DOHH2 (cell line): ENCODE results near the gene CLDND1.

Source experiments
- H3F3A ChIP-seq: fragments of 200-600 bp; sonication (generic), shearing (Covaris generic); 2 replicates; pipeline ENCODE4 v1.6.0; 2016; ENCODE audit warnings: antibody characterized with exemption, mild to moderate bottlenecking; ENCODE audit not compliant: control insufficient read depth, insufficient read depth
- H3K27ac ChIP-seq: fragments of 200-600 bp; sonication (generic); 2 replicates; pipeline ENCODE4 v1.5.1; 2014; ENCODE audit warnings: low read depth, mild to moderate bottlenecking, low read length, moderate library complexity
- H3K27me3 ChIP-seq: fragments of 200-600 bp; sonication (generic); 2 replicates; pipeline ENCODE4 v1.6.1; 2014; ENCODE audit warnings: mild to moderate bottlenecking, low read length, mixed read lengths; ENCODE audit not compliant: control insufficient read depth
- H3K36me3 ChIP-seq: fragments of 200-600 bp; sonication (generic); 2 replicates; pipeline ENCODE4 v1.6.1; 2014; ENCODE audit warnings: mild to moderate bottlenecking, low read length, moderate library complexity, mixed read lengths; ENCODE audit not compliant: control insufficient read depth
- H3K4me1 ChIP-seq: fragments of 200-600 bp; sonication (generic); 2 replicates; pipeline ENCODE4 v1.6.1; 2014; ENCODE audit warnings: mild to moderate bottlenecking, low read length, mixed read lengths; ENCODE audit not compliant: control insufficient read depth
- H3K4me2 ChIP-seq: fragments of 200-600 bp; sonication (generic); 2 replicates; pipeline ENCODE4 v1.6.0; 2014; ENCODE audit warnings: mild to moderate bottlenecking, low read length, moderate library complexity
- H3K4me3 ChIP-seq: fragments of 200-600 bp; sonication (generic); 2 replicates; pipeline ENCODE4 v1.5.1; 2014; ENCODE audit warnings: mild to moderate bottlenecking, low read length, mixed read lengths
- H3K79me2 ChIP-seq: fragments of 200-600 bp; sonication (generic); 2 replicates; pipeline ENCODE4 v1.6.1; 2014; ENCODE audit warnings: mild to moderate bottlenecking, low read length, mixed read lengths; ENCODE audit not compliant: control insufficient read depth
- H3K9me2 ChIP-seq: fragments of 200-600 bp; sonication (generic); replicated peaks from 2 replicates; pipeline ENCODE4 v1.6.1; 2014; ENCODE audit warnings: mild to moderate bottlenecking, low read length, mixed read lengths; ENCODE audit not compliant: control insufficient read depth
- H3K9me3 ChIP-seq: fragments of 200-600 bp; sonication (generic); 2 replicates; pipeline ENCODE4 v1.6.1; 2014; ENCODE audit warnings: antibody characterized with exemption, low read length, mixed read lengths; ENCODE audit not compliant: control insufficient read depth, insufficient read depth
- H4K20me1 ChIP-seq: fragments of 200-600 bp; sonication (generic); 2 replicates; pipeline ENCODE4 v1.6.0; 2014; ENCODE audit warnings: low read depth, mild to moderate bottlenecking, antibody characterized with exemption, low read length, moderate library complexity; ENCODE audit not compliant: control insufficient read depth, insufficient read depth
- EZH2phosphoT487 ChIP-seq: fragments of 200-600 bp; sonication (generic); IDR thresholded peaks from 2 replicates; pipeline ENCODE4 v1.6.1; 2017; ENCODE audit warnings: borderline replicate concordance, mild to moderate bottlenecking, antibody characterized with exemption, low read length, moderate library complexity, mixed read lengths
- TF ChIP-seq, protein P1 (sequence below): fragments of 200-600 bp; sonication (generic); IDR thresholded peaks from one replicate; pipeline ENCODE4 v1.5.1; 2014; ENCODE audit warnings: antibody characterized with exemption, mild to moderate bottlenecking, low read depth, low read length; ENCODE audit not compliant: poor library complexity, severe bottlenecking

The CLDND1 gene

DNA sequence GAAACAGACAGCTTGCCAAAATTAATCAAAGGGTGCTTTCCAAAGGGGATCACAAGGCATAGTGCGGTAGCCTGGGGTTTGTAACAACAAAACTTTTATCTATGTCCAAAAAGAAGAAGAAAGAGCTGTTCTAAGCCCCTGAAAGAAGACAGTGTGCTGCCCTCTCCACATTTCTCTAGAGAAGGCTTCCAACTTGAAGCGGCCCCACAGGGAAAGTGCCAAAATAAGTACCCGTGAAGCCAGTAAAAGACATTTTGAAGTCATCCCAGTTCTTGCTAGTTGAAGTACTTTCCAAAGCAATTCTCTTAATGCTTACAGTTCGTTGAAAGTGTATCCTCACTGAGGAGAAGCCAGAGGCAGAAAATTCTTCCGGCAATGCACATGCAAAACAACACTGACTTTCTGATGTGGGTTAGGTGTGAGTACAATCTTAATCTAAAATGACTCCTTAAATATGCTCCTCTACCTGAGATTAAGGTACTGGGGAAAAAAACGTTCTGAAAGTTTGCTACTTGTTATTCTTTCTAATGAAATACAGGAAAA, 30.4 kb upstream of the CLDND1 start:
- Histone ChIP-seq H3F3A (no peaks in the 10 kb centered on the region), H3K79me2 (no peaks in the 10 kb centered on the region), H4K20me1 (no peaks in the 10 kb centered on the region), H3K27me3 (no peaks in the 10 kb centered on the region), H3K27ac (no peak overlapping the region), H3K9me2 (no peaks in the 10 kb centered on the region), H3K4me1 (peaks cover 69% of the 10 kb centered on the region), H3K36me3 (no peaks in the 10 kb centered on the region), H3K4me2 (peak overlapping the region; percentile 27; the same call in 1 of the 2 replicates), H3K9me3 (no peaks in the 10 kb centered on the region), H3K4me3 (no peak overlapping the region)
- no peak for TF ChIP-seq EZH2phosphoT487
- TF ChIP-seq, protein P1, sequence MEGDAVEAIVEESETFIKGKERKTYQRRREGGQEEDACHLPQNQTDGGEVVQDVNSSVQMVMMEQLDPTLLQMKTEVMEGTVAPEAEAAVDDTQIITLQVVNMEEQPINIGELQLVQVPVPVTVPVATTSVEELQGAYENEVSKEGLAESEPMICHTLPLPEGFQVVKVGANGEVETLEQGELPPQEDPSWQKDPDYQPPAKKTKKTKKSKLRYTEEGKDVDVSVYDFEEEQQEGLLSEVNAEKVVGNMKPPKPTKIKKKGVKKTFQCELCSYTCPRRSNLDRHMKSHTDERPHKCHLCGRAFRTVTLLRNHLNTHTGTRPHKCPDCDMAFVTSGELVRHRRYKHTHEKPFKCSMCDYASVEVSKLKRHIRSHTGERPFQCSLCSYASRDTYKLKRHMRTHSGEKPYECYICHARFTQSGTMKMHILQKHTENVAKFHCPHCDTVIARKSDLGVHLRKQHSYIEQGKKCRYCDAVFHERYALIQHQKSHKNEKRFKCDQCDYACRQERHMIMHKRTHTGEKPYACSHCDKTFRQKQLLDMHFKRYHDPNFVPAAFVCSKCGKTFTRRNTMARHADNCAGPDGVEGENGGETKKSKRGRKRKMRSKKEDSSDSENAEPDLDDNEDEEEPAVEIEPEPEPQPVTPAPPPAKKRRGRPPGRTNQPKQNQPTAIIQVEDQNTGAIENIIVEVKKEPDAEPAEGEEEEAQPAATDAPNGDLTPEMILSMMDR, result no peak

GRCh38 chr3:98552232-98553020, 29.7 kb upstream of the CLDND1 start:
- Histone ChIP-seq H3K9me3 (no peaks in the 10 kb centered on the region), H3F3A (no peaks in the 10 kb centered on the region), H3K9me2 (no peaks in the 10 kb centered on the region), H3K4me3 (no peak overlapping the region), H3K36me3 (no peaks in the 10 kb centered on the region), H3K79me2 (no peaks in the 10 kb centered on the region), H3K27ac (no peak overlapping the region), H3K4me2 (peak overlapping the region; percentile 24; the same call in 1 of the 2 replicates), H3K4me1 (peaks cover 63% of the 10 kb centered on the region), H4K20me1 (no peaks in the 10 kb centered on the region), H3K27me3 (no peaks in the 10 kb centered on the region)
- TF ChIP-seq, protein P1, result no peak
- TF ChIP-seq EZH2phosphoT487, result no peak

DNA sequence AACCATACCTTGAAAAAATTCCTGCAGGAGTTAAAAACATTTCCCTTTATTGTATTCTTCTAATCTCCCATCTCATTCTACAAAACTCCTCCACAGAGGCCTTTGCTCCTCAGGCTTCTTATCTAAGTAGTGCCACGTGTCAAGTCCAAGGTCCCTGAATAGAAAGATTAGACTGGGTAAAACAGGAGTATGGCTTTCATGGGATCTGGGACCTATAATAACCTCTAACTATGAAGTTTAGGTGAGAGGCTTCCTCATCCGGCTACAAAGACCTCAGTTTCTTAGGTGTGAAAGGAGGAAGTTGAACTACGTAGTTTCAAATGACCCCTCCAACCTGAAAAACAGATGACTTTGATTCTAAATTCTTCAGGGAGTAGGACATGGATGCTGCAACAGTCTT, 29.1 kb upstream of the CLDND1 start:
- no peak overlapping the region for H3K4me3 ChIP-seq
- H3K4me2 ChIP-seq, result peak overlapping the region; percentile 24; the same call in 1 of the 2 replicates
- peaks cover 57% of the 10 kb centered on the region for H3K4me1 ChIP-seq
- no peaks in the 10 kb centered on the region for H3K27me3 ChIP-seq
- H3K36me3 ChIP-seq, result no peaks in the 10 kb centered on the region
- no peaks in the 10 kb centered on the region for H4K20me1 ChIP-seq
- no peaks in the 10 kb centered on the region for H3F3A ChIP-seq
- no peaks in the 10 kb centered on the region for H3K79me2 ChIP-seq
- no peaks in the 10 kb centered on the region for H3K9me2 ChIP-seq
- no peak for TF ChIP-seq EZH2phosphoT487
- TF ChIP-seq, protein P1, result no peak
- no peak overlapping the region for H3K27ac ChIP-seq
- H3K9me3 ChIP-seq, result no peaks in the 10 kb centered on the region
